C4-2B (cell line): ENCODE data around the gene ZNF611.
"Not testable (repeated sequence)": the region's sequence is repeated elsewhere in the genome, so short reads cannot be mapped to it uniquely, and the experiment has no call there.

Source experiments
- CTCF ChIP-seq: fragments of 450-650 bp; conservative IDR thresholded peaks from 2 replicates; pipeline ENCODE4 v1.5.1; 2017; ENCODE audit warnings: mild to moderate bottlenecking
- ZFX ChIP-seq: fragments of 450-650 bp; IDR thresholded peaks from 2 replicates; pipeline ENCODE4 v1.6.1; 2017

- not testable (repeated sequence) for TF ChIP-seq CTCF, ZFX
Measured at GRCh38 chr19:52745919-52746318, 11.1 kb upstream of the ZNF611 start.
